Measurements from ENCODE around the gene CARD11.

Gene CARD11

DNA sequence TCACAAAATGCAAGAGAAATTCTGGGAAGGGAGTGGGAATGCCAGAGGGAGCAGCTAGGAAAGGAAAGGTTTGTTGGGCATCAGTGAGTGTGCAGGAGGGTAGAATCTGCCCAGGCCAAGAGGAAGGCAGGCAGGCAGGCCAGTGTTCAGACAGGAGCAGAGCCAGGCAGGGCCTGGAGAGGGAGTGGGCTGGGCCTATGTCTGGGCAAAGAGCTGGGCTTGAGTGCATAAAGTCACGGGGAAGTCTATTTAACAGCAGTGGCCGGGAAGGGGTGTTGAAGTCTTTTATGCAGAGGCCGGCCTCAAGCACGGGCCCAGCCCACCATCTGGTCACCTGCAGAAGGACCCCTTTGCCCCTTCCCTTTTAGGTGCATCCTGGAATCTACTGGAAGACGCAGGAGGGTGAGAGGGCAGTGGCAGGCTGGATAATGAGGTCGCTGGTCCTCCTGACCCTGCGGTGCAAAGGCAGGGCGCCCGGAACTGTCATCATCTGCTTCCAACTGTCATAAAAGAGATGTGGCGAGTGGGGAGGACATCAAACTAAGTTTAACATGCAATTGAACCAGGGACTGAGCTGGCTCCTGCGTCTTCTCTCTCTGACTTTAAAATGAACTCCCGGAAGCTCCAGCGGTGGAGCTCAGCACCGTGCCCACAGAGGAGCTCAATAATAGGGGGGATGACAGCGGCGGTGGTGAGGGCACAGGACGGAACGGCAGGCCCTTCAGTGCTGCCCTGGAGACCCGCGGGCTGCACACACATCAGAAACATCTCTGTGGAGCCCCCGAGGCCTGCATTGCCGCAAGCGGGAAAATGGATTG, 29.5 kb downstream of the CARD11 start:
- DNase-seq = no peak

DNA sequence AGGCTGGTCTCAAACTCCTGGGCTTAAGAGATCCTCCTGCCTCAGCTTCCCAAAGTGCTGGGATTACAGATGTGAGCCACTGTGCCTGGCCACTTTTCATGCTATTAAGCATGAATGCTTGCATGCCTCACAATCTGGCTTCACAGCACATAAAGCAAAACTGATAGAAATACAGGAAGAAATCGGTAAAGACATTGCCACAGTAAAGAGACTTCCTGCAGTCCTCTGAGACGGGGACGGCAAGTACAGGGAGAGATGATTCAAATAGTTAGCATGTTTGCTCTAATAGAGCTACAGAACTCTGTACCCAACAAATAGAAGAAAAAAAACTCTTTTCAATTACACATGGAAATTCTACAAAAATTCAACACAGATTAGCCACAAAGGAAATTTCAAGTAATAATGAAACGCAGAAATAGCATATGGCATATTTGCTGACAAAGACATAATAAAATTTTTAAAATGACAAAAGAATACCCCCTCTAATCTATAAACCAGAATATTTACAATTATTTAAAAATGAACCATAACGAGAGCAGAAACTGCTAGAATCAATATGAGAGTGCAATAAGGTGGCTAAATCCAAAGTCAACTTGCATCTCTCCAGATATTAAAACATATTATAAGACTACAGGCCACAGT, 32.3 kb downstream of the CARD11 start:
- no peak for DNase-seq

DNA sequence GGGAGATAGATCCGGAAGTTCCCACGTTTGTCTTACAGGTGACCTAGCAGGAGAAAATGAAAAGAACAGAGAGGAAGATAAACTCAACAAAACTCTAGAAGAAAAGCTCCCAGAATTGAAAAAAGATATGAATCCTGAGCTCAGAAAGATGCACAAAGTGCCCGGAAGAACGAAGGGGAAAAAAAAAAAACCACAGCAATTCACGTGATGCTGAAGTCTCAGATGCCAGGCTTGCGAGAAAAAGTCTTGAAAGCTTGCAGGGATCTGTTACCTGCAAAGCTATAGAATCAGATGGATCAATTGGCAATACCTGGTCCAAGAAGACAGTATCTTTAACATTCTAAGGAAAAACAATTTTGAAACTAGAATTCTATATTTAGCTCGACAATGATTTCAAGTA, 33.5 kb downstream of the CARD11 start:
- DNase-seq = no peak

DNA sequence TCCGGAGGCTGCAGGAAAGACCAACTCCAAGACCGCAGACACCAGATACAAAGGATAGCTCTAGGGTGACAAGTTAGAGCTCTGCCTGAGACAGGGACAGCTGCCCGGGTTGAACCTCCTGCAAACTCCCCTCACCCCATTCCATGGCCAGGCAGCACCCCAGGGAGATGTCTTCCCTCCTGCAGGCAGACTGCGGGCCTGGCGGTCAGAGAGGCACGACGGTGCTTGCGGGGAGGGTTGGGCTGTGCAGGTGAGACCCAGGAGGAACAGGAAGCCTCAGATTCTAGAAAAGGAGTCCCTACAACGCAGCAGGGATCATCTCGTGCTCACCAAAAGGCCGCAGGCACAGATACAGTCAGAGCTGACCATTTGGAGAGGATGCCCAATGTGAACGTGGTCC, 34.6 kb downstream of the CARD11 start:
- no peak for DNase-seq

DNA sequence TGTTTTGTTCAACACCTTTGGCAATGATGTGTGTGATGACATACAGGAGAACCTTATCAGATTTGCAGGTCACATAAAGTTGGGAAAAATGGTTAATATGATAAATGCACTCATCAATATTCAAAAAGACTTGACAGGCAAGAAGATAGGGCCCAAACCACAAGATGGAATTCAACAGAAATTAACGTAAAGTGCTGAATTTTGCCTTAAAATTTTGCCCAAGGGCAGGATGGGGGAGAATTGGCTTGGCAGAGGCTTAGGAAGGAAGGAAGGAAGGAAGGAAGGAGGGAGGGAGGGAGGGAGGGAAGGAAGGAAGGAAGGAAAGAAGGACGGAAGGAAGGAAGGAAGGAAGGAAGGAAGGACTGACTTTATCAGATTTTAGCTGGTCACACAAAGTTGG, 35.3 kb downstream of the CARD11 start:
- DNase-seq = no peak

DNA sequence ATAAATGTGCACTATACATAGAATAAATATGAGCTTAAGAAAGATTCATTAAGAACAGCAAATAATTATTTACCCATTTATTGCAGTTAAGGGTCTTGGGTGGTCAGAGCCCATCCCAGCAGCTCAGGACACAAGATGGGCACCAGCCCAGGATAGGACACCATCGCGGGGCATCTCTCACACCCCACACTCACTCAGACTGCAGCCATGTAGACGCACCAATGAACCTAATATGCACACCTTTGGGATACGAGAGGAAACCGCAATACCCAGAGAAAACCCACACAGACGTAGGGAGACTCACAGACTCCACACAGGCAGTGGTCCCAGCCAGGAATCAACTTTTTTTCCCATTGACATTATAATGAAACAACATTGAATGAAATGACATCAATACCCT, 36.0 kb downstream of the CARD11 start:
- no peak for DNase-seq

DNA sequence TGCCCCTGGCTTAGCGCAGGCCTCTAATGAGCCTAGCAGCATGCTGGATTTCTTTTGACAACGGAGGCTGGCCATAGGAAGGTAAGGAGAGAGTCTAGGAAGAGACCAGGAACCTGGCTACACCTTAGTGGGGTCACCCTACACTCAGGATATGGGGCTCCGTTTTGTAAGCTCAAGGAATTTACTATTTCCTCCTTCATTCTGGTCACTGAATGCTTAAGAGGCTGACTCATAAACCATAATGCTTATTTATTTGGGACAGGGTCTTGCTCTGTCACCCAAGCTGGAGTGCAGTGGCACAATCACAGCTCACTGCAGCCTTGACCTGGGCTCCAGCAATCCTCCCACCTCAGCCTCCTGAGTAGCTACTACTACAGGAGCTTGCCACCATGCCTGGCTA, 38.4 kb downstream of the CARD11 start:
- no peak for DNase-seq

DNA sequence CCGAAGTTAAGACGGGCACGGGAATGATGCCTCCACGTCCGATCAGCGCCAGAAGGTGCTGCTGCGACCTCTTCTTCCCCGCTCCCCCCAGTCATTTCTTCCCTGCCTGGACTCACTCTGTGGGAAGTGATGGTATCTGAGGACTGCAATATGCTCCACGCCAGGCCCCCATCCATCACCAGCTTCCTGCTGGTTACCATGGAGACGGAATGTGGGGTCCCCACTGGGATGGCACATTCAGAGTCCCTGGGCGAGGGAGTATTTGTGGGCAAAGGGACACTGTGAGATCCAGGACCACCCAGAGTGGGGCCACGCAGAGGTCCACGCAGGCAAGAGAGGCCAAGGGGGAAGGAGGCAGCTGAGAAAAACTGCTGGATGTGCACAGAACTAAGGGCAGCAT, 39.7 kb downstream of the CARD11 start:
- DNase-seq = no peak

DNA sequence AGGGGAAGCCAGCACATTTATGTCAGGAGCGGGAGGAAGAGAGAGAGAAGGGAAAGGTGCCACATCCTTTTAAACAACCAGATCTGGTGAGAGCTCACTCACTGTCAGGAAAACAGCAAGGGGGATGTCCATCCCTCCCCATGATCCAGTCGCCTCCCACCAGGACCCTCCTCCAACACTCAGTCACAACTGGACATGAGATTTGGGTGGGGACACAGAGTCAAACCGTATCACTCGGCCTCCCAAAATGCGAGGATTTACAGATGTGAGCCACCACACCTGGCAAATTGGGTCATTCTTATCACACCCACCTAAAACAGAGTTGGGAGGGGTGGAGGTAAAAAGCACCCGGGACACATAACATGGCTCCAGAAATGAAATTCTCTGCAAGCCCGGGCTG, 41.0 kb downstream of the CARD11 start:
- DNase-seq = no peak

DNA sequence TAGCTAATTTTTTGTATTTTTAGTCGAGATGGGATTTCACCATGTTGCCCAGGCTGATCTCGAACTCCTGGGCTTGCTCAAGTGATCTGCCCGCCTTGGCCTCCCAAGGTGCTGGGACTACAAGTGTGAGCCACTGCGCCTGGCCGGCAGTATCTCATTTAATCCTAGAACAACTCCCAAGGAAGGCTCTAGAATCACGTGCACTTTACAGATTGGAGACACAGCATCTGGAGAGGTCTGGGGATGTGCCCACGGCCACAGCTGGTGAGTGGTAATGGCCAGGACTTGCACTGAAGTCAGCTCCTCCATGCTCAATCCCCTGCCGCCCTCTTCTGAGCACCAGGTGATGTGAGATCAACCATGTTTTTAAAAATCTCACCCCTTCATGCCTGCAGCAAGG, 43.1 kb downstream of the CARD11 start:
- no peak for DNase-seq

DNA sequence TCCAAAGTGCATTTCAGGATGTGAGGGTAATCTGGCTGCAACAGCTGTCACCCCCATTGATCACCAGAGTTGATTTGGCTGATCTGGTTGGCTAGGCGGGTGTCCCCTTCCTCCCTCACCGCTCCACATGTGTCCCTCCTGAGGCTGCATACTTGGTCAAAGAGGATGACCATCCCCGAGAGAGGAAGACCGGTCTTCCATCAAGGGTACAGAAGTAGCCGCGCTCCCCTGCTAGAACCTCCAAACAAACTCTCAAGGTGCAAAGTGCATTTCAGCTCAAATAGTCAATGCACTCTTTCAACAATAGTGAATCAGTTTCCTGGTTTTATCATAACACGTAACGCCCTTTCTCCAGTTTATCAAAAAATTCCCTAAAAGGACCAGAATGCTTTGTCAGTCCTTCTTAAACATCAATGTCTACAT, 44.6 kb downstream of the CARD11 start:
- no peak for DNase-seq

DNA sequence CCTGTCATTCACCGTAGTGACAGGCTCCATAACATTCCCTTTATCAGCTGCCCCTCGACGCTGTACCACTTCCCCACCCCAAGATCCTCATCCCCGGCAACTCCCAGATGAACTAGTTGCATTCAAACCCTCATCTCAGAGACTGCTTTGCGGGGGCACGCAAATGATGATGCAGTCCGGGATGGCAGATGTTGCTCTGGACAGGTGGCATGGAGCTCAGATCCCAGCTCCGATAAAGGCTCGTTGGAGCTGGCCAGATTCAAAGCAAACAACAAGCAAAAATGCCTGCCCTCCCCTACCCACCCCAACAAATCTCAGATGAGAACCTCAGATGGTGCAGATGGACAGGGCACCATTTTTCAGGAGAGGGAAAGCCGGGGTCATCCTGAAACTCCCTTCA, 46.7 kb downstream of the CARD11 start:
- DNase-seq = no peak

DNA sequence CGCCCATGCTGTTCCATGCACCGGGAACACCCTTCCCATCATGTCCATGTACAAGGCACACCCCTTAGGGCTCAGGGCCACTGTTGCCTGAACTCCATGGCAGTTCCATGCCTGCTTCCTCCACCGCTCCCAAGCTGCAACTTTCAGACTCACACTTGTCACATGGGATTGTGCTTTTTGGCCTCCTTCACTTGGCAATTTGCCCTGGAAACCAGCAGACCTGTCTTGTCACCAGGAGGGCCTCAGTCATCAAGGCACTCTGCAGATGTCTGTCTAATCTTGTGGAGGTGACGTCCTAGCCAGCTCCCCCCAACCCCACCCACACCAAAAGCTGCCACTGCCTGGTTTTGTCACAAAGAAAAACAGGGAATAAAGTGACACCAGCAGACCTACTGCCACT, 47.5 kb downstream of the CARD11 start:
- no peak for DNase-seq

DNA sequence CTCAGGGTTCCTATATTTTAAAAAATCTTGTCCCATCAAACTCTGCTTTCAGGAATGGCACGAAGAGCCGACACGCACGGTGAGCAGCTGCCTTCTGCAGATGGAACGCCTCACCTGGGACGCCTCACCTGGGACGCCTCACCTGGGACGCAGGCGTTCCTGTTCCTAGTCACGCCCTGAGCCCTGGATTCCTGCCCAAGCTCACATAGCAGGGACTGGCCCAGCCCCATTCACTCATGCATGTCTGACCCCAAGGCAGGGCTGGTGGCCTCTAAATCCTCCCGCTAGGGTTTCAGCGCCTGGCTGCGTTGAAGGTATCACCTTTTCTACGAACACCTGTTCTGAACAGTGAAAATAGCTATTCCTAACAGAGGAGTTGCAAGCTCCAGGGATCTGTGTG, 49.8 kb downstream of the CARD11 start:
- no peak for DNase-seq

DNA sequence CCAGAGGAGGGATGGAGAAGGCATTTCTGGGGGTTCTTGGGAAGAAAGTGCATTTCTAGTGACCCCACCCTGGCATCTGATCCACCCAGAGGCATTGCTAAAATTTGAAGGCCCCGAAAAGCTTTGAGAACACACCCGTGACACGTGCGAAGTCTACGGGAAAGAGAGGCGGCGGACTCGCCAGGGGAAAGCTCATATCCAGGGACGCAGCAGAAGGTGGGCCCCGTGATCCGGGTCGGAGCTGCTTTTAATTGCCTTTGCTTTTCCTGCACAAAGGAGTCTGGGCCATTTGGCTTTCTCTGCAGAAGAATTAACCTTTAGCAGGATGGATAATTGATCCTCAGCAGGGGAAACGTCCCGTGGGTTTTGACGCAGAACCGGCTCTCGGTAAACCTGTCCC, 50.3 kb downstream of the CARD11 start:
- DNase-seq = no peak

DNA sequence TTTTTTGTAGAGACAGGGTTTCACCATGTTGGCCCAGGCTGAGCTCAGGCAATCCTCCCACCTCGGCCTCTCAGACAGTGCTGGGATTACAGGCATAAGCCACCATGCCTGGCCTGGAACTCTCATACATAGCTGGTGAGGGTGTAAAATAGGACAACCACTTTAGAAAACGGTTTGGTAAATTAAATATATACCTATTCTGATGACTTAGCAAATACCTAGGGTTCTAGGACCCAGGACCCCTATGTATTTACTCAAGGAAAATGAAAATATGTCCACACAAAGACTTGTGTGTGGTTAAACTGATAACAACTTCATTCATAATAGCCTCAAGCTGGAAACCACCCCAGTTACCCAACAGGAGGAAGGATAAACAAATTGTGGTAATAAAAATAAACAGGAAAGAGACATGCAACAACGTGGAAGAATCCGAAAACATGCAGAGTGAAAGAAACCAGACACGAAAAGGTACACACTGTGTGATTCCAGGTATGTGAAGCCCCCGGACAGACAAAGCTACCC, 52.7 kb downstream of the CARD11 start:
- DNase-seq = no peak

DNA sequence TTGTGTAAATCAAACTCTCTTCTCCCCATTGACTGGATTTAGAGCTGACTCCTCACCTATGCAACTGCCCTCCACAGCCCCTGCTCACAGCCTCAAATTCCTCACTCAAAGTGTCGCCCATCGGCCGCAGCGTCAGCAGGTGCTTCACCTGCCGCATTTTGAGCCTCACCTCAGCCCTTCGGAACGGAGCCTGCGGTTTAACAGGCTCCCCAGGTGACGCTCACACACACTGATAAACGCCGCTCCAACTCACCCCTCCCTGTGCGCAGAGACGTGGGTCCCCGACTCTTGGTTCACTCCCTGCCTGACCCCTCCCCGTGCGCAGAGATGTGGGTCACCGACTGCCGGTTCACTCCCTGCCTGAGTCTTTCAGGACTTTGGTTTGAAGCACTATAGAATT, 57.1 kb downstream of the CARD11 start:
- no peak for DNase-seq

DNA sequence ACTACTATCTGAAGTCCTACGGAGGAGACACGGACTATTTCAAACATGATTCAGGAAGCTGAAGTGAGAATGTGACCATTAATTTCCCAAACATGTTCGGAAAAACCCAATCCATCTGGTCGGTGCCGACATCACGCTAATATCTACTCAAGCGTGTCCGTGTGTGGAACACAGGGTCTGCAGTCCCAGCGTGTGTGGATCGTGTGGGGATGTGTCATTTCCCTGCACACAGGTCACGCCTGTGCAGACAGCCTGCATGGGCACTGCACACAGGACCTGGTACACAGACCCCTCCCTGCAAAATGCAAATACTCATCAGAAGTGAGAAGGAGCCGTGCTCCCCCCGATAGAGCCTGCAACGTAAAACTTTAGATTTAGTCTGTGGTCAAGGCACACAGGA, 57.8 kb downstream of the CARD11 start:
- no peak for DNase-seq

DNA sequence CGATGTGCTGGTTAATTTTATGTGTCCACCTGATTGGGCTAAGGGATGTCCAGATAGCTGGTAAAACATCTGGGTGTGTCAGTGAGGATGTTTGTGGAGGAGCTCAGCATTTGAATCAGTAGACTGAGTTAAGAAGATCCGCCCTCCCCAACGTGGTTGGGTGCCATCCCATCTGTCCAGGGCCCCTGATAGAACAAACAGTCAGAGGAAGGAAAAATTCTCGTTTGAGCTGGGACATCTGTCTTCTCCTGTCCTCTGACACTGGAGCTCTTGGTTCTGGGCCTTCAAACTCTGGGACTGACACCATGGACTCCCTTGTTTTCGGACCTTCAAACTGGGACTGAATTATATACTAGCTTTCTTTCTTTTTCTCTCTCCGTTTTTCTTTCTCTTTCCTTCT, 59.6 kb downstream of the CARD11 start:
- no peak for DNase-seq

DNA sequence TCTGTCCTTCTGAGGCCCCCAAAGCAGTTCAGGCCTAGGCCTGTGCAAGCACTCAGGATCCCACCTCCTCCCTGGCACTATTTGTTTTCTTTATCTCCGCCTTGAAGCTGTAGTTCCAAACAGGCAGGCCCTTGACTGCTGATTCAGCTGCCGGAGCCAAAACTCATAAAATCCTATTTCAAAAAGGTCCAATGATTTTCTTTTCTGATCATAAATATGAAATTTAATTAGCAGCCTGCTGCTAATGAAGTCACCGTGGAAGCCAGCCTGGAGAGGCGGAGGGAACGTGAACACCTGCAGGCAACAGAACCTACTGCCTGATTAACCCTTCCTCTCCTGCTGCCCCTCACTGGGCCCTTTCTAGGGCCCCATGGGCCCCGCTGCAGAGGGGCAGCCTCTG, 60.1 kb downstream of the CARD11 start:
- no peak for DNase-seq

DNA sequence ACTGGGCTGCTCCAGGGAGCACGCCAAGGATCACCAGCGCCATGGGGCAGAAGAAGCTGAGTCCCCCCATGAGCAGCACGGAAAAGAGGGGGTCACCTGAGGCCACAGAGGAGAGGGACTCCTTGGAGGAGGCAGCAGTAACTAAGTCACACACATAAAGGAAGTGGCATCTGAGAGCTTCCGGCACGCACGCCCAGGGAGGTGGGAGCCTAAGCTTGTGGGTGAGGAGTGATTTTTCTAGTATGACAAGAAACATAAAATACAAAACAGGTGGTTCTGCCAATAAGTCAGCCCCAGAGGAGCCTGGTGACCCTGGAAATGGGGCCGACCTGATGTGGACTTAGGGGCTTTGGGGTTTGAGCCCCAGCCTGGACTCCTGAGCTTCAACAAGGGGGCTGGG, 60.8 kb downstream of the CARD11 start:
- no peak for DNase-seq

DNA sequence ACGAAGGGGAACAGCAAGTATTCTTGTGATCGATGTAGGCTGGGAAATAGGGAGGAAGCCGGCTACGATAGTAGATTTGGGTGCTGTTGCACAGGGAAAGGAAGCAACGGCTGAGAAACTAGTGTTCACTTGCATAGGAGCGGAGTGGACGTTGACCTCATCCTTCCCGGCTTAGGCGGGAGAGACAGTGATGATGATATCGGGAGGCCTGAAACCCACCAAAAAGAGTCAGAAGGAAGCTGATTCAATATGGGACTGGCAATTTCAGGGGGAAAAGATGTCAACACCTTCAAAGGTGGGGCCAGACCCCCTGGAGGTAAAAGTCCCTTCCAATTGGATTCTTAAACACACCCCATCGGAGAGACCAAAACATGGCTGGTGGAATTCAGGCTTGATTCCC, 61.3 kb downstream of the CARD11 start:
- DNase-seq = no peak

DNA sequence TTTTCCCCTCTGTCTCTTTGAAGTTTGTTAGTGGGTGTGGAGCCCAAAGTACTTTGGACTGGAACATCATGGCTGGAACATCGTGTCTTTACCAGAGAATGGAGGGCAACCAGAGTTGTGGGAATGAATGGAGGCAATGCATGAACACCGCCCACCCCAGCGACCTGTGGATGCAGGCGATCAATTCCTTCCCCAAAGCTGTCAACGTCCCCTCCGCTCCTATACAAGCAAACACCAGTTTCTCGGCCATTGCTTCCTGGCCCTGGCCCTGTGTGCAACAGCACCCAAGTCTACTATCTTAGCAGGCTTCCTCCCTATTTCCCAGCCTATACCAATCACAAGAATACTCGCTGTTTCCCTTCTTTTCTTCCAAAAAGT, 62.6 kb downstream of the CARD11 start:
- DNase-seq = no peak

DNA sequence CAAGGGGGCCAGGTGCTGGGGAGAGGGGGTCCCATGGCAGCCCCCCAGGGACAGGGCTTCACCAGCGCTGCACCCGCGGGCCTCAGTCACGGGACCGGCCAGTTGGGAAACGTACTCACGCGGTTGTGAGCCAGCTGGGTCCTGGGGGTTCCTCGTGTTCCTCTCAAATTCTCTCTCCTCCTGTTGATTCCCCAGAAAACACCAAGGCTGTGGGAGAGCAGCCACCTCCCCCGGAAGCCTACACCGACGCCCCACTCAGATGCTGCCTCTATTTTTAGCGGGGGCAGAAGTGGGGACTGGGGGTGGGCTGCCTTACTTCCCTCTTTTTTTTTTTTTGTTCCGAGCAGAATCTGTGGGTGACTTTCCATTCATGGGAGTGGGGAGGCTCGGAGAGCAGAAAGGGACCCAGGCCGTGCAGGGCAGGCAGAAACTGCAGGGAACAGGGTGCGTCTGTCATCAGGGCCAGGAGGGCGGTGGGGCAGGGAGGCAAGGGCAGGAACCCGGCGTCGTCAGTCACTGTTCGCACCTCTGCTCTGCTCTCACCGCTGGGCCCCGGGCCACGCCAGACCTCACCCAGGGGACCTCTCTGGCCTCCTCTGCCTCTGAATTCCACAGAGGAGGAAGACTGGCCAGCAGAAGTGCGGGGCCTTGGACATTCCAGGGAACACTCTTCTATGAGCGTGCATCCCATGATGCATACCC, 63.1 kb downstream of the CARD11 start:
- DNase-seq = no peak

Measured in NK-92 treated with Interleukin-12 subunit alpha and Interleukin-12 subunit beta, amount 100 ng/mL, for 24 hours (cell line).